Suprapubic skin (tissue), 4 donors: Measurements from ENCODE around the gene RAB6B. TPM values are rescaled to one million over a fixed set of nuclear protein-coding genes. Genes with fewer than 3 reads are reported as not detected.

Source experiments
- DNase-seq, 2 donors: peaks; one replicate each; pipeline ENCODE4 v3.0.0-alpha.2; 2019; ENCODE audit warnings: low spot score in 2 of 2
- H3K27ac ChIP-seq: fragments of 200-600 bp; sonication (generic); one replicate; pipeline ENCODE4 v1.5.1; 2019
- H3K27me3 ChIP-seq: fragments of 200-600 bp; sonication (generic); one replicate; pipeline ENCODE4 v1.5.1; 2019
- H3K36me3 ChIP-seq: fragments of 200-600 bp; sonication (generic); one replicate; pipeline ENCODE4 v1.5.1; 2019
- H3K4me1 ChIP-seq: fragments of 200-600 bp; sonication (generic); one replicate; pipeline ENCODE4 v1.5.1; 2019
- H3K4me3 ChIP-seq: fragments of 200-600 bp; sonication (generic); one replicate; pipeline ENCODE4 v1.5.1; 2019; ENCODE audit warnings: mild to moderate bottlenecking
- H3K9me3 ChIP-seq: fragments of 200-600 bp; sonication (generic); one replicate; pipeline ENCODE4 v1.5.1; 2019
- CTCF ChIP-seq, 2 donors: fragments of 200-600 bp in 1 of 2; fragments of 450-650 bp in 1 of 2; sonication (generic) in 1 of 2; IDR thresholded peaks; one replicate each; pipeline ENCODE4 v1.5.1; 2016 to 2019; ENCODE audit warnings: antibody characterized with exemption in 2 of 2, mild to moderate bottlenecking in 1 of 2, moderate library complexity in 1 of 2
- EP300 ChIP-seq: sonication (generic); formaldehyde crosslinking; IDR thresholded peaks from one replicate; pipeline ENCODE4 v1.6.1; 2017; ENCODE audit warnings: antibody characterized with exemption
- POLR2A ChIP-seq, 2 donors: fragments of 450-650 bp; IDR thresholded peaks; one replicate each; pipeline ENCODE4 v1.6.1; 2017; ENCODE audit warnings: antibody characterized with exemption in 2 of 2, mild to moderate bottlenecking in 2 of 2, moderate library complexity in 2 of 2
- POLR2AphosphoS5 ChIP-seq, 3 donors: sonication (generic); formaldehyde crosslinking; IDR thresholded peaks; one replicate each; pipeline ENCODE4 v1.6.1; 2017; ENCODE audit warnings: antibody characterized with exemption in 3 of 3
- WGBS: methylation state at CpG from one replicate; pipeline ENCODE4 v1.1.5; 2018; 5-methylcytosine and 5-hydroxymethylcytosine counted together
- total RNA-seq, 4 donors: library from RNA; depleted of rRNA; stranded (reverse); fragments of >200 nt; gene quantifications; one replicate each; pipeline ENCODE4 v1.1.0, GENCODE V29; 2016

The RAB6B gene
- total RNA-seq, 4 donors from 2014 or later: 0.34 to 1.3 (median 0.83) TPM

DNA sequence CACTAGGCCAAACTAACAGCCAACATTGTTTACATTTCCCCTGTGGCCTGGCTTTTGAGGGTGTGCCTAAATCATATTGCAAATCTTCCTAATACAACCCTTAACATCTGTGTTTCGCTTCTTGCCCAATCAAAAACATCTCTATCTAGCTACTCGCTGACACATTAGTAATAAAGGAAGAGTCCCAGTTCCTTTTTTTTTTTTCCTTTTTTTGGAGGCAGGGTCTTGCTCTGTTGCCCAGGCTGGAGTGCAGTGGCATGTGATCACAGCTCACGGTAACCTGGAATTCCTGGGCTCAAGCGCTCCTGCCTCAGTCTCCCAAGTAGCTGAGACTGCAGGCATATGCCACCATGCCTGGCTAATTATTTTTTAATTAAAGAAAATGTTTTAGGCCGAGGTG lies 92.2 kb downstream of the RAB6B start:
- H3K27ac ChIP-seq: no peak overlapping the region
- WGBS: 85% methylated on average over 5 of the region's 5 CpGs

DNA sequence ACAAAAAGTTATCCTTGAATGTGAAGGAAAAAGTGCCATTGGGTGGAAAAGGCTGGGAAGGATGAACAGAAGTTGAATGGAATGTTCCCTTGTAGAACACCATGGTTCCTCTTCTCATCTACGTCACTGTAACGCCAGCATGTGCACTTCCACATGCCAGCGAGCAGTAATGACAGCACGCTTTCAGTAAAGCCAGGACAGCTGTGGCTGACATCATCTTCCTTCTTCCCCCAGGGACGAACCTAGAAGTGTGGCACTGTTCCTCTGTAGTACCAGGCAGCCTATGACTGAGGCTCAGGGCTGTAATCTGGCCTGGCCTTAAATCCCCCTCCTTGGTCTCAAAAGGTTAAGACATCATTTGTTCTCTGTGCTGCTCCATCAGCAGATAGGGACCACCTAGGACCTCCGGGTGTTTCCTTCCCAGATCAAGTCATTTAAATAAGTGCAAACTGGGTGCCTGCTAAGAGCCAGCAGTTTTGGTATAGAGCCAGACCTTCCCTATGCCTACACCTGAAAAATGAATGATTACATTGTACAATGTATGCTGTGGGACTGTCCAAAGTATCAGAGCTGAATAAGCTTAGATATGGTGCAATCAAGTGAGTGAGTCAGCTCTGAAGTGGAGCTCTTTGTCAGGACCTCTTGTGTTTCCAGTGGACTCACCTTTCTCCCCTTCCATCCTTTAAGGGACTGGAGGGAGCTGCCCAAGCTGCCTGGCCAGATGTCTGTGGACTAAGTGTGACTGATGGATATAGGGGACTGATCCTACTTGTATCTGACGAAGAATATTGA lies 95.7 kb downstream of the RAB6B start:
- H3K36me3 ChIP-seq: no peaks in the 10 kb centered on the region
- H3K27me3 ChIP-seq: no peaks in the 10 kb centered on the region
- no peak overlapping the region for H3K27ac ChIP-seq
- H3K9me3 ChIP-seq: no peaks in the 10 kb centered on the region
- no peak overlapping the region for H3K4me3 ChIP-seq
- H3K4me1 ChIP-seq: peaks cover 1% of the 10 kb centered on the region
- DNase-seq: no peak
- TF ChIP-seq POLR2A (IDR thresholded peaks at IDR 0.05) (no peak), POLR2AphosphoS5 (IDR thresholded peaks at IDR 0.05) (no peak), CTCF (IDR thresholded peaks at IDR 0.05) (no peak)
- WGBS: 46% methylated on average over 7 of the region's 7 CpGs

More for the DNA sequence above, 92.2 kb downstream of the RAB6B start:
- DNase-seq: no peak
- peaks cover 12% of the 10 kb centered on the region for H3K4me1 ChIP-seq
- no peaks in the 10 kb centered on the region for H3K27me3 ChIP-seq
- H3K36me3 ChIP-seq: peaks cover 6% of the 10 kb centered on the region
- H3K4me3 ChIP-seq: no peak overlapping the region
- TF ChIP-seq POLR2A (IDR thresholded peaks at IDR 0.05): no peak
- TF ChIP-seq POLR2AphosphoS5 (IDR thresholded peaks at IDR 0.05): no peak
- no peak for TF ChIP-seq EP300
- TF ChIP-seq CTCF (IDR thresholded peaks at IDR 0.05): no peak
- no peaks in the 10 kb centered on the region for H3K9me3 ChIP-seq

GRCh38 chr3:133797396-133798105 lies 98.1 kb downstream of the RAB6B start:
- Histone ChIP-seq H3K4me3 (no peak overlapping the region), H3K9me3 (no peaks in the 10 kb centered on the region), H3K27ac (no peak overlapping the region), H3K4me1 (no peaks in the 10 kb centered on the region), H3K27me3 (no peaks in the 10 kb centered on the region), H3K36me3 (no peaks in the 10 kb centered on the region)
- WGBS: 81% methylated on average over 3 of the region's 3 CpGs
- no peak for DNase-seq
- TF ChIP-seq POLR2AphosphoS5 (IDR thresholded peaks at IDR 0.05) (no peak), CTCF (IDR thresholded peaks at IDR 0.05) (no peak), POLR2A (IDR thresholded peaks at IDR 0.05) (no peak), EP300 (no peak)

DNA sequence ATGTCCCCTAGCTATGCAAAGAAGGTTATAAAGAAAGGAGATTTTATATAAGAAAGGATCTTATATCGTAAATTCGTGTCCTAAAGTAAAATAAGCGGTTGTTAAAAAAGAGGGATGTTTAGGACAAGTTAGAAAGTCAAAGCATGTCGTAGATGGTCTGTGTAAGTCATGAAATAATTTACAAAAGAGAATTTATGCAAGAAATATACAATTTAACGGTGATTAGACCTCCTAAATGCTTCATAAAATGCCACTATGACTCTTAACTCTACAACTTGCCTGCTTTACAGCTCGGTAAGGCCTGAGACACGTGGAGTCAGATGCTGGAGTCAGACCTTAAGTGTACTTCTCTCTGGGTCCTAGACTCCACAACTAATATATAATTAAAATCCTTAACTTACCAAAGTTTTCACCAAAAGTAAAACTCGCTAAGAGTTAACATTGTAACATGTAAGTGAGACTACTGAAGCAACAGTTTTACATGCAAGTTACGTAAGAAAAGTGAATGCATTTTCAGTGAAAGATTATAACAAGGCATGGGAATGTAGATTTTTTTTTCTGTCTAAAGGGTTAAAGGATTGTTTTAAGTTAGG lies 103.4 kb downstream of the RAB6B start:
- Histone ChIP-seq H3K9me3 (no peaks in the 10 kb centered on the region), H3K4me1 (no peaks in the 10 kb centered on the region), H3K36me3 (no peaks in the 10 kb centered on the region), H3K27ac (no peak overlapping the region), H3K4me3 (no peak overlapping the region), H3K27me3 (no peaks in the 10 kb centered on the region)
- TF ChIP-seq POLR2AphosphoS5 (IDR thresholded peaks at IDR 0.05) (no peak), CTCF (IDR thresholded peaks at IDR 0.05) (no peak), EP300 (no peak), POLR2A (IDR thresholded peaks at IDR 0.05) (no peak)
- no peak for DNase-seq
- WGBS: 65% methylated on average over 9 of the region's 9 CpGs

GRCh38 chr3:133788024-133788423 lies 107.7 kb downstream of the RAB6B start:
- TF ChIP-seq EP300: no peak
- no peak for TF ChIP-seq POLR2AphosphoS5 (IDR thresholded peaks at IDR 0.05)
- no peak for TF ChIP-seq POLR2A (IDR thresholded peaks at IDR 0.05)
- no peak for TF ChIP-seq CTCF (IDR thresholded peaks at IDR 0.05)
- Histone ChIP-seq H3K36me3 (no peaks in the 10 kb centered on the region), H3K27ac (no peak overlapping the region), H3K9me3 (no peaks in the 10 kb centered on the region), H3K27me3 (no peaks in the 10 kb centered on the region), H3K4me3 (no peak overlapping the region), H3K4me1 (no peaks in the 10 kb centered on the region)
- 92% methylated on average over 2 of the region's 2 CpGs for WGBS
- DNase-seq: no peak
